Measurements from ENCODE around the gene CAMSAP1. TPM values are rescaled to one million over a fixed set of nuclear protein-coding genes. Genes with fewer than 3 reads are reported as not detected.

The CAMSAP1 gene
- total RNA-seq, 1 experiment from 2014 or later: 52.7 TPM

- Histone ChIP-seq H3K23ac (ENCODE audit: insufficient read length, low read depth, low read length) (no peak overlapping the region), H3K23me2 (ENCODE audit: insufficient read length, low read depth, low read length, poor library complexity, severe bottlenecking) (no peaks in the 10 kb centered on the region), H3K9ac (ENCODE audit: extremely low read depth, insufficient read length, low read length) (no peak overlapping the region), H3K27ac (ENCODE audit: insufficient read length, low read depth, low read length) (no peak overlapping the region), H3K4ac (ENCODE audit: low read depth, low read length) (no peak overlapping the region), H2AFZ (ENCODE audit: low read length) (no peak overlapping the region), H2AK5ac (ENCODE audit: insufficient read length, low read length) (no peak overlapping the region), H2BK20ac (ENCODE audit: low read depth, low read length, poor library complexity, severe bottlenecking) (no peak overlapping the region), H3K79me2 (ENCODE audit: insufficient read depth, low read length) (no peaks in the 10 kb centered on the region), H3K56ac (ENCODE audit: insufficient read length, low read depth, low read length) (no peak overlapping the region), H2BK5ac (ENCODE audit: insufficient read length, low read length) (no peak overlapping the region), H3K14ac (ENCODE audit: insufficient read depth, low read length) (no peak overlapping the region), H3K79me1 (ENCODE audit: insufficient read depth, low read depth, low read length, poor library complexity, severe bottlenecking) (no peaks in the 10 kb centered on the region), H4K91ac (ENCODE audit: insufficient read length, low read depth, low read length) (no peak overlapping the region), H3K4me2 (ENCODE audit: insufficient read depth, insufficient read length, low read length) (no peak overlapping the region), H3K27me3 (ENCODE audit: insufficient read depth, low read length) (no peaks in the 10 kb centered on the region), H3K9me3 (ENCODE audit: control insufficient read depth, low read depth, low read length) (no peaks in the 10 kb centered on the region), H3T11ph (ENCODE audit: low read length) (no peak overlapping the region), H3K18ac (ENCODE audit: insufficient read length, low read depth, low read length) (no peak overlapping the region), H2BK12ac (ENCODE audit: insufficient read length, low read depth, low read length) (no peak overlapping the region), H4K8ac (replicated peaks; ENCODE audit: insufficient read length, low read depth, low read length) (no peak overlapping the region), H4K5ac (ENCODE audit: insufficient read length, low read depth, low read length) (no peak overlapping the region), H4K20me1 (ENCODE audit: control insufficient read depth, insufficient read depth, insufficient read length) (no peaks in the 10 kb centered on the region), H2BK120ac (ENCODE audit: low read depth, low read length, poor library complexity, severe bottlenecking) (no peak overlapping the region), H3K4me1 (ENCODE audit: insufficient read depth, low read length) (no peaks in the 10 kb centered on the region), H2BK15ac (ENCODE audit: low read depth, low read length) (no peak overlapping the region)
- Mint-ChIP-seq H3K27me3 (ENCODE audit: low read depth) (no peaks in the 10 kb centered on the region; the same call in 1 of the 2 replicates), H3K36me3 (ENCODE audit: insufficient read depth in 1 of 3, low read depth in 3 of 3) (no peaks in the 10 kb centered on the region), H3K27ac (peak overlapping the region in 1 of 3 experiments; percentile 34; a peak in 2 of 7 replicates), H3K4me1 (no peaks in the 10 kb centered on the region), H3K9me3 (no peaks in the 10 kb centered on the region), H3K4me3 (no peak overlapping the region)
- TF ChIP-seq, protein P1, sequence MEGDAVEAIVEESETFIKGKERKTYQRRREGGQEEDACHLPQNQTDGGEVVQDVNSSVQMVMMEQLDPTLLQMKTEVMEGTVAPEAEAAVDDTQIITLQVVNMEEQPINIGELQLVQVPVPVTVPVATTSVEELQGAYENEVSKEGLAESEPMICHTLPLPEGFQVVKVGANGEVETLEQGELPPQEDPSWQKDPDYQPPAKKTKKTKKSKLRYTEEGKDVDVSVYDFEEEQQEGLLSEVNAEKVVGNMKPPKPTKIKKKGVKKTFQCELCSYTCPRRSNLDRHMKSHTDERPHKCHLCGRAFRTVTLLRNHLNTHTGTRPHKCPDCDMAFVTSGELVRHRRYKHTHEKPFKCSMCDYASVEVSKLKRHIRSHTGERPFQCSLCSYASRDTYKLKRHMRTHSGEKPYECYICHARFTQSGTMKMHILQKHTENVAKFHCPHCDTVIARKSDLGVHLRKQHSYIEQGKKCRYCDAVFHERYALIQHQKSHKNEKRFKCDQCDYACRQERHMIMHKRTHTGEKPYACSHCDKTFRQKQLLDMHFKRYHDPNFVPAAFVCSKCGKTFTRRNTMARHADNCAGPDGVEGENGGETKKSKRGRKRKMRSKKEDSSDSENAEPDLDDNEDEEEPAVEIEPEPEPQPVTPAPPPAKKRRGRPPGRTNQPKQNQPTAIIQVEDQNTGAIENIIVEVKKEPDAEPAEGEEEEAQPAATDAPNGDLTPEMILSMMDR (conservative IDR thresholded peaks at IDR 0.05): no peak
- no peak for DNase-seq
- no CpG with 5 or more reads among the region's 22 CpGs for WGBS (ENCODE audit: extremely low coverage, insufficient read length, low lambda C conversion rate)
Observed at GRCh38 chr9:135785013-135785575, 122.3 kb downstream of the CAMSAP1 start.

Measured in H9 (cell line).